Measurements from ENCODE around the gene APCDD1.

Gene APCDD1

DNA sequence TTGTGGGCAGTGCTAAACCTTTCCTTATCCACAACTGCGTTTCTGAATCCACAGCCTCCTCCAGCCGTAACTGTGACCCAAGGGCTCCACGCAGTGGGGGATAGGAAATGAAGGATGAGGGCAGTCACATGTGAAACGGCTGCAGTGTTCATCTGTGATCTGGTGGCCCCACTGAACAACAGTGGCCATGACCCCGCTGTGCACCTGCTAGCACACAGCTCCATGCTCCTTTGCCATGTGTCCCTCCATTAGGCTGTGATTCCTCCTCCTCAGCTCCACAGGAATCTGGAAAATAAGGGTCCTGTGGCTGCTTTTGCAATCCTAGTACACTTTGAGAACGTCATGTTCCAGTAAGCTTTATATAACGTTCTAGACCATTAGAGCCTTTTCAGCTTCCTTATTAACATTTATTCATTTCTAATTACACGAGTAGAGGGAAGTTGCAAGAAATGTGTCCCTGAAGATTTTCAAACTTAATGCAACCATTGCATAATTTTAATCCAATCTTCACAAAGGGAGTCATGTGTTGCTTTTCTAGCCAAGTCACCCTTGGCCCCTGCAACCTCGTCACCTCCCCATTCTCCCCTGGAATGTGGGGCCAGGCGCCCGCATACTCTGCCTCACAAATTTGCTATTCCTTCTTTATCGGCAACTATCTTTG lies 64.3 kb downstream of the APCDD1 start:
- DNase-seq (no peak), ATAC-seq (no peak)
- H3K4me1 Mint-ChIP-seq = peaks cover 4% of the 10 kb centered on the region
- H3K4me3 Mint-ChIP-seq = no peak overlapping the region
- no peak overlapping the region for H3K27ac Mint-ChIP-seq
- H3K9me3 Mint-ChIP-seq = peaks cover 0 to 7% of the 10 kb centered on the region in 2 donors
- peaks cover 39% of the 10 kb centered on the region for H3K27me3 Mint-ChIP-seq

DNA sequence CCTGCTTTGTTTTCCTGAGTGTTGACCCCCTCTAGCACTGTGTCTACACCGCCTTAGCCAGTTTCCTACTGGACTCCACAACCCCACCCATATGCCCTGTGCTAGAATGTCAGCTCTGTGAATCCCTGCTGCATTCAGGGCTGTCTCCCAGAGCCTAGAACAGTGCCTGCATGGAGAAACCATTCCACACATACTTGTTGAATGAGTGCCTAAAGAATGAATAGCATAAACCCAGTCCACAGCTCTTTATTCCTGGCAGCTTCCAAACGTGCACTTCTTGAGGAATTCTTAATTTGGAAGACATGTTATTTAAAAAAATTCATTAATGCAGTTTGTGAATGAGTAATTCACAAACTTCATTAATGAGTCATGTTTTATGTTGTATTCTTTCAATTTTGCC lies 64.9 kb downstream of the APCDD1 start:
- Mint-ChIP-seq H3K27me3 (peaks cover 33% of the 10 kb centered on the region), H3K4me3 (no peak overlapping the region), H3K4me1 (peaks cover 9% of the 10 kb centered on the region), H3K9me3 (peaks cover 0 to 7% of the 10 kb centered on the region in 2 donors), H3K27ac (no peak overlapping the region)
- DNase-seq (no peak), ATAC-seq (no peak)

DNA sequence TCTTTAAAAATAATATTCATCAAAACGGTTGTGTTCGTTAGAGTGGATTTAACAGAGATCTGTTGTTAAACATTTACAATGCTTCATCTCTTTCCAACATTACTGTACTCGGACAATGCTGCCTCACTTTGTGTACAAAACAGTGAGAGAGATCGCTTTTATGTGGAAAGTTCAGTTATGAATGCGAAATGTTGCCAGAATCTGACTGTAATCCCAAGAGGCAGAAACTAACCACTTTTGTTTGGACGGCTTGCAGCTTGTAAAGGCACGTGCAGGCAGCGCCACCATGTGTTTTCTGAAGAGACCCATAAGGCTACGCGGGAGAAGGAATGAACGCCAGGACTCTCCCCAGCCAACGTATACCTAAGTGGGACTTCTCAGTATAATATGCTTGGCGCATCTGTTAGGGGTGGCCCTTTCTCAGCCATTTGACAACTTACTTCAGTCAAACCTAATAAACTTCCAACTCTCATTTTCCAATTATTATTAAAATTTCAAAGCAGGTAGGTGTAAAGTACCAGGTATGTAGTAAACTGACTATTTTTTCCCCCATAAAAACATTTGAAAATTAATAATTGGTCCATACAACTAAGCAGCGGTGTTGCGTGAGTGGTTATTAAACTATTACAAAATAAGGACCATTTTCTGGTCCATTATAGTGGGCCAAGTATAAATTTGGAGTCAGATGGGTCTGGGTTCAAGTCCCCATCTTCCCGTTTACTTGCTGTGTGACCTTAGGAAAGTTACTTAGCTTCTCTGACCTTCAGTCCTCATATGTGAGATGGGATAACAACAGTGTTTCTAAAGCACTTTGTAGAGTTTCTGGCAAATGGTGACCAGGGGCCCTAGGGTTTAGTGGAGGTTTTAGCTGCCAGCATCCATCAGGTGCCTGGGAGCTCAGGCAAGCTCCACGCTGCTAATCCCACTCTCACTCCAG lies 65.8 kb downstream of the APCDD1 start:
- H3K9me3 Mint-ChIP-seq = peaks cover 0 to 7% of the 10 kb centered on the region in 2 donors
- no peak overlapping the region for H3K4me3 Mint-ChIP-seq
- peak; percentile 88 for ATAC-seq
- H3K27ac Mint-ChIP-seq = no peak overlapping the region
- DNase-seq = peak; percentile 34 to 62
- H3K27me3 Mint-ChIP-seq = peaks cover 31% of the 10 kb centered on the region
- H3K4me1 Mint-ChIP-seq = peaks cover 17% of the 10 kb centered on the region

DNA sequence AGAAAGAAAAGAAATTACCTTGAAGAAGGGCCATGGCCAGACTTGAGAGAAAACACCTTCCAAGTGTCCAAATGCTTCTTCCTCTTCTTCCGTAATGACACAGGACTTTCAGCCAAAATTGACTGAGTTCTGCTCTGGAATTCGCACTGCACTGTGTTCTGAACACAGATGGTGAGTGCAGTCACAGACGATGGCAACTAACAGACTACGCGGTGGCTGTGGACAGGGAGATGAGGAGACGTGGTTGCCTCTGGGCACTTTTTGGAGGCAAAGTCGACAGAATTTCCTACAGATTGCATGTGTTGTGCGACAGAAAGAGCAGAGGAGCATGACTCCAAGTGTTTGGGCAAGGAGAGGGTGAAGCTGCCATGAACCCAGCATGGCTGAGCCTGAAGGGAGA lies 67.1 kb downstream of the APCDD1 start:
- Mint-ChIP-seq H3K4me3 (no peak overlapping the region), H3K9me3 (peaks cover 0 to 7% of the 10 kb centered on the region in 2 donors), H3K27me3 (peaks cover 31% of the 10 kb centered on the region), H3K4me1 (peaks cover 15% of the 10 kb centered on the region), H3K27ac (no peak overlapping the region)
- ATAC-seq = no peak
- no peak for DNase-seq

DNA sequence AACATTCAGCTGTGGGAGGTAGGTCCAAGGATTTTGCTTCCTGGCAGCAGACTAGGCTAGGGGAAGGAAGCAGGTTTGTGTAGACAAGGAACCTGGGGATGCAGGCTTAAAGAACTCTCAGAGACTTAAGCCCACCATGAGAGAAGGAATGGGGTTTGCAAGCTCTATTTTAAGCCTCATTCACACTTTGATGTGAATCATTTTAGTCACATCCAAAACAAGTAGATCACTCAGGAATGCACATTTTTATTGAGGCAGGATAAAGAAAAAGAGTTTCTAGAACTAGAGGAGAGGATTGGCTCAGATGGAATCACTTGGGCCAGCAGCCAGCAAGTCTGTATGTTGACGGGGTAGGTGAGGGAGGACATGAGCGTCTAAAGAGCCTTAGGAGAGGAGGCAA lies 68.1 kb downstream of the APCDD1 start:
- peaks cover 21% of the 10 kb centered on the region for H3K4me1 Mint-ChIP-seq
- ATAC-seq (no peak), DNase-seq (no peak)
- H3K27ac Mint-ChIP-seq = no peak overlapping the region
- H3K9me3 Mint-ChIP-seq = peaks cover 0 to 2% of the 10 kb centered on the region in 2 donors
- peaks cover 26% of the 10 kb centered on the region for H3K27me3 Mint-ChIP-seq
- no peak overlapping the region for H3K4me3 Mint-ChIP-seq

DNA sequence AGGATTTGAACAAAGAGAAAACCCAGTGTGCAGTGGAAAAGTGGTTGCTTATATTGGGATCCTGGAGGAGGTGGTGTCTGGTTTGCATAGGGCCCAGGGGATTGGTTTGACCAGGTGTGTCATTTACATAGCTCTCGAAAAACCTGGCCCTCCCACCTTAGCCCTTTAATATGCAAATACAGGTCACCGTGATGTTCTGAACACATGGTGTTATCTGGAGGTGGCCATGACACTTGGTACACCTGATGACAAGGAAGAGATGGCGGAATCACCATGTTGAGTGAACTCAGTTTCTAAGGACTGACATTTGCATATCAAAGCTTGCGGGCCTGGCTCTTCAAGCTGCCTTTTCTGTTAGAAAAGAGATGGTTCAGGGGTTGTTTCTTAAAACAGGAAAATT lies 69.1 kb downstream of the APCDD1 start:
- no peaks in the 10 kb centered on the region for H3K9me3 Mint-ChIP-seq
- H3K4me1 Mint-ChIP-seq = peaks cover 29% of the 10 kb centered on the region
- DNase-seq = no peak
- peaks cover 18% of the 10 kb centered on the region for H3K27me3 Mint-ChIP-seq
- no peak overlapping the region for H3K27ac Mint-ChIP-seq
- ATAC-seq = no peak
- H3K4me3 Mint-ChIP-seq = no peak overlapping the region

DNA sequence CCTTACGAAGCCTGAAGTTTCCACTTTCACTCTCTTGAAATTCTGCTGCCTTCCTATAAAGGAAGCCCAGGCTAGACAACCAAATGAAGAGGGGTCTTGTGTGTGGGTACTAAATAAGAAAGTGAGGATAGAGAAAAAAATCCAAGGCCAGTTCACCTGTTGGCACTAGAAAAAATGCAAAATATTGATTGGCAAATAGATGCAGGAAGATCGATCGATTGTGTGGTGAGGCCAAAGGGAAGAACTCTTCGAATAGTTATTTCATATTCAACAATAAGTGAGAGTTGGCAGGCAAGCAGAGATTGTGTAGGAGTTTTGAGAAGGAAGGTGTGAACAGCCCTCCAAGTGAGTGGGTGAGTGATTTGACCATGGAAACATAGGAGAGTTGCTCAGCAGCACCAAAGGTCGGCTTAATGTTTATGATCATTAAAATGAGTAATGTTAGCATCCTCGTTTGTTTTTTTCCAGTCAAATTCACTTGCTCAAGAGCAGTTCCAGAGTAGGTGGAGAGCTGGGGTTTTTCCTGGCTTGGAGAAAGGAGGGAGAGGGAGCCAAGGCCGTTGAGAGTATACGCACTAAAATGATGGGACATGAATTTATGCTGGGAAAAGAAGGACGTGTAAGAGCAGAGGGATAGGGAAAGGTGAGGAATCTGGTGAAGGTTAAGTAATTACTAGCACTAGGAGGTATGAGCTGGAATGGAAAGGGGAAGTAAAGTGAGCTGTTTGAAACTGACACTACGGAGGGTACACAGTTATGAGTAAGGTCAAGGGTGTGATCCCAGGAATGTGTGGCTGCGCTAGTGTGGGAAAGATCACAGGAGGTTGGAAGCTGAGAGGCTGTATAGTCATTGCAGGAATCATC lies 70.3 kb downstream of the APCDD1 start:
- Mint-ChIP-seq H3K9me3 (no peaks in the 10 kb centered on the region), H3K4me3 (peak overlapping the region; percentile 85 to 97), H3K27ac (peak overlapping the region; percentile 67 to 71), H3K4me1 (peaks cover 38% of the 10 kb centered on the region), H3K27me3 (peaks cover 7% of the 10 kb centered on the region)
- peak in 1 of 2 donors; percentile 2 for DNase-seq
- no peak for ATAC-seq

DNA sequence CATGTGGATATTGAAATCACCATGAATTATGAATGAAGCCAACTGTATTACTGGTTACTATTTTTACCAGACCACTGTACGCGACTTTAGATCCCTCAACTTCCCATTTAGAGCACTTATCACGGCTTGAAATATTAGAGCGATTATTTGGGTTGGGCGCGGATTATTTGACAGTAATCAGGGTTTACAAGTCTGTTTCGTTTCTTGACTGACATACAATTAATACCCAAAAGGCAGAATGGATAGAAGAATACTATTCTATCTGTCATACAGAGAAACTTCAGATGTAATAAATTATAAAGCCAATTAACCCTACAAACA lies 70.9 kb downstream of the APCDD1 start:
- ATAC-seq = no peak
- H3K9me3 Mint-ChIP-seq = no peaks in the 10 kb centered on the region
- peaks cover 44% of the 10 kb centered on the region for H3K4me1 Mint-ChIP-seq
- peaks cover 7% of the 10 kb centered on the region for H3K27me3 Mint-ChIP-seq
- peak overlapping the region in 1 of 2 donors; percentile 23 for H3K27ac Mint-ChIP-seq
- no peak for DNase-seq
- H3K4me3 Mint-ChIP-seq = peak overlapping the region; percentile 85 to 97

DNA sequence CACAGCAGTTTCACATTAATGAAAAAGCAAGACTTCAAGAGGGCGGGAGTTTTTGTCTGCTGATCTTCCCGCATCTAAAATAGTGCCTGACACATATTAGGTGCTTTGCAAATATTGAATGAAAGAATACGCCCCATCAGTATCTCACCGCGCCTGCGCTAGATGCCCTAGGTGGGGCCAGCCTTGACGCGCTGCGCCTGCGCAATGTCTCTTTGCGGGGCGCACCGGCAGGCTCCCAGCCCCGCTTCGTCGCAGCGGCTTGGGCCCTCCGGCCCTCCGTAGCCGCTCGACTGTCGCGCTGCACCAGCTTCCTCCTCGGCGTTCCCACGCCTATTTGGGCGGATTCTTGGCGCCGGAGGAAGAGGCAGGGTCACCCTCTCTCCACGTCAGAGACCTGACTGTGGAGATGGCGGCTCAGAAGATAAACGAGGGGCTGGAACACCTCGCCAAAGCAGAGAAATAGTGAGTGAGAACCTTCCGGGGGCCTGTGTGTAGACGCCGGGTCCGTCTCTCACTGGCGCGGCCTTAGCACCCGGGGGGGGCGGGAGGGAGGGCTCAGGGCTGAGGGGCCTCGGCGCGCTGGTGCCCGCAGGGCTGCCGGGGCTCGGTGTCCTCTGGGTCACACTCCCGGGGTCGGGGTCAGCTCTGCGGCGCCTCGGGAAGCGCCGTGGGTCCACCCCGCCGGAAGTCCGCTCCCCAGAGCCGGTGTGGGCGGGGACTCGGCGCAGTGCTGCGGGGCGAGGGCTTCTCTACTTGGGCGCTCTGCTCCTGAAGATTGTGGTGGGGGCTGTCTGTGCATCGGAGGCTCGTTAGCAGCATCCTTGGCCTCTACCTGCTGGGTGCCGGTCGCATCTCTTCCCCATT lies 71.5 kb downstream of the APCDD1 start, which contains the start of gene NAPG:
Gene NAPG (plus strand): TSS at position 331 of the 864 bp plus-strand sequence. CDS start 76 bp downstream, at position 407.
- peak within 1 kb of the TSS; percentile 87 to 97 for H3K4me3 Mint-ChIP-seq
- H3K9me3 Mint-ChIP-seq = no peaks in the 10 kb centered on the region
- H3K27me3 Mint-ChIP-seq = peaks cover 7% of the 10 kb centered on the region
- peak within 1 kb of the TSS; percentile 92 to 96 for H3K27ac Mint-ChIP-seq
- DNase-seq = peak; percentile 89 to 92
- H3K4me1 Mint-ChIP-seq = peaks cover 50% of the 10 kb centered on the region
- ATAC-seq = peak; percentile 95

DNA sequence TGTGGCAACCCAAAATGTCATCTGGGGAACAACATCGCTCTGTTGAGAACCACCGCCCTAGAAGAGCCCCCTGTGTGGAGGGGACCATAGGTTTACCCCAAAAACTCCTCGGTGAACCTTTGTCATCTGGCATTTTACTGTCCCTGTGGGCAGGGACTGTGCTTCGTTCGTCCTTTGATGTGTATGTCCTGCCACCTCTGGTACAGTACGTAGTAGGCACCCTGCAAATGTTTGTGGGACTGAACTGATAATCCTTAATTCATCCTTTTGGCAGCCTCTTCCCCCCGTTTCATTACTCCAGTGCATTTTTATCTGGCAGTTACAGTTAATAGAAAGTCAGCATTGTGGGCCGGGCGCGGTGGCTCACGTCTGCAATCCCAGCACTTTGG lies 72.1 kb downstream of the APCDD1 start:
- no peaks in the 10 kb centered on the region for H3K9me3 Mint-ChIP-seq
- DNase-seq = no peak
- H3K27ac Mint-ChIP-seq = peak overlapping the region; percentile 87 to 90
- peak overlapping the region; percentile 87 for H3K4me3 Mint-ChIP-seq
- H3K27me3 Mint-ChIP-seq = peaks cover 4% of the 10 kb centered on the region
- H3K4me1 Mint-ChIP-seq = peaks cover 50% of the 10 kb centered on the region
- ATAC-seq = no peak

DNA sequence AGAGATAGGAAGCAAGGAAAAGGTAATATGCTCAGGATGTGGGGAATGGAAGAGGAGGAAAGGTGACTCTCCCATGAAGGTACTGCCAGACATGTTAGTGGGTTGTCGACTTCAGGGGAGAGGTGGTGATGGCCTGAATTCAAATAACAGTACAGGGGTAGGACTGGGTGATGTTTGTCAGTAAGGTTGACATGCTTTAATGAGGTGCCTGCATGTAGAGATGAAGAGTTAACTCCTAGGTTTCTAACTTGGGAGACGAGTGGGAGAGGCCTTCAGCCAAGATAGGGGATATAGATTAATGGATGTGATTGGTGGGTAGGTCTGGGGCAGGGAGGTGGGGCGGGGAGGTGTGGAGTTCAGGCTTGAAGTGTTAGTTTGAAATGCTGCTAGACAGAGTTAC lies 74.0 kb downstream of the APCDD1 start:
- Mint-ChIP-seq H3K27ac (no peak overlapping the region), H3K9me3 (no peaks in the 10 kb centered on the region), H3K27me3 (no peaks in the 10 kb centered on the region), H3K4me3 (no peak overlapping the region), H3K4me1 (peaks cover 50% of the 10 kb centered on the region)
- ATAC-seq (no peak), DNase-seq (no peak)

DNA sequence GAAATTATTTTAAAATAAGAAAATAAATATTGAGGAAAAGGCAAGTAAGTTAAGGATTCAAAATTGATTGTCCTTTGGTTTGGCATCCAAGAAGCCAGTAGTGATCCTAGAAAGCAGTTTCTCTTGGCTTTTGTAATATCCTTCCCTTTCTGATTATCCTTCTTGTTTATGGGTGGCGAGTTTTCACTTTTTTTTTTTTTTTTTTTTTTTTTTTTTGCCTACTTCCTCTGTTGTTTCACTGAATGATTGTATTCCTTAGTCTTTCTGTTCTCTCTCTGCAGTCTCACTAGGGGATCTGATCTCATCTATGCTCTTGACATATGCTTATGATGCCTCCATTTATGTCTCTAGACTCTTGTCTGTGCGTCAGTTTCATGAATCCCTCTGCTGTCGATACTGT lies 75.6 kb downstream of the APCDD1 start:
- H3K4me3 Mint-ChIP-seq = peak overlapping the region; percentile 50 to 63

DNA sequence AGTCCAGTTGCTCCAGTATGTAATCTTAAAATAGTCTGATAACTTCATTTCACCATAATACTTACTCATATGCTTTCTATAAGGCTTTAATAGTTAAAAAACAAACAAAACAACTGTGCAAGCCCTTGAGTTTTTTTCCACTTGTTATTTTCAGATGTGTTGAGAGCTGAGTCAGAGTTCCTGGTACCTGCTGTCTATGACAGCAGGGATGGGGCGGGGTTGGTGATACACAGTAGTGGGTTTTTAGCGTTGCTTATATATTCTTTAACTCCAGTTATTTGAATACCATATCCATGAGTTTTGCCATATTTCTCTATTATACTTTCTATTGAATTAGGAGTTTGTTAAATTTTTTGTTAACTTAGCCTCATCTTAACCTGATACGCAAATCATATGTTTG lies 76.4 kb downstream of the APCDD1 start:
- DNase-seq (no peak), ATAC-seq (no peak)
- H3K27me3 Mint-ChIP-seq = no peaks in the 10 kb centered on the region
- peaks cover 35% of the 10 kb centered on the region for H3K4me1 Mint-ChIP-seq
- peak overlapping the region; percentile 50 to 63 for H3K4me3 Mint-ChIP-seq
- H3K27ac Mint-ChIP-seq = peak overlapping the region; percentile 90 to 96
- no peaks in the 10 kb centered on the region for H3K9me3 Mint-ChIP-seq

More for the DNA sequence above, 75.6 kb downstream of the APCDD1 start:
- no peaks in the 10 kb centered on the region for H3K9me3 Mint-ChIP-seq
- H3K27me3 Mint-ChIP-seq = no peaks in the 10 kb centered on the region
- H3K27ac Mint-ChIP-seq = peak overlapping the region; percentile 90 to 96
- ATAC-seq (no peak), DNase-seq (no peak)
- H3K4me1 Mint-ChIP-seq = peaks cover 39% of the 10 kb centered on the region

DNA sequence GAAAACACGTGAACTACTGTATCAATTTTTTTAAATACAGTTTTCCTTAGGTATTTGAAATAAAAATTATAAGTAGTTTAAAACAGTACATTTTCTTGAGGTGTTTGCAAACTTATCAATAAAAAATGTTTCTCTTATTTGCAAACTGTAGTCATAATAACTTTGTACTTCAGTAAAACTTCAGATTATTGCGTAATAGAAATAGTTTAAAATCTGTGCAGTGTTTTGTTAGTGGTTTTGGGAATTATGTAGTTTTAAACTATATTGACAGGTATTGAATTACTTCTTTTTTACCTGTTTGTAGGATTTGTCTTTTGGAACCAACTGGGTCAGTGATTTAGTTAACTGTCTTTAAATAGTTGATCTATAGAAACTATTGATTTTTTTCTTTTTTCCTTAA lies 78.7 kb downstream of the APCDD1 start:
- DNase-seq (no peak), ATAC-seq (no peak)
- no peaks in the 10 kb centered on the region for H3K27me3 Mint-ChIP-seq
- peaks cover 38% of the 10 kb centered on the region for H3K4me1 Mint-ChIP-seq
- no peak overlapping the region for H3K4me3 Mint-ChIP-seq
- no peaks in the 10 kb centered on the region for H3K9me3 Mint-ChIP-seq
- H3K27ac Mint-ChIP-seq = no peak overlapping the region

DNA sequence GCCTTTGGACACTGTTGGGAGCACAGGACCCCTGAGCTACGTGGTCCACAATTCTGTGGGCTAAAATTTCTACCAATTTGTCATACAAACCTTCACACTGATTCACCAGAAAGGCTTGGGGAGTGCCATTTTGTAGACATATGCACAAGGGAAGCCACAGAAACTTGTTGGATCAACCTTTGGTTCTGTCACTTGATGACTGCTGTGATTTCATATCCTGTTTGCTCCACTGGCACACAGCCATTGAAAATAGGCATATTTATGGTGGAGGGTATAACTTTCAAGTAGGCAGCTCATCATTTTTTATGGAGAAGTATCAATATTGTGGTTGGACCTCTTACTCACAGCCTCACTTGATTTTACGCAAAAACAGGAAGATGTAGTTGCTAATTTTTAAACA lies 81.8 kb downstream of the APCDD1 start:
- H3K9me3 Mint-ChIP-seq = no peaks in the 10 kb centered on the region
- H3K4me3 Mint-ChIP-seq = no peak overlapping the region
- no peaks in the 10 kb centered on the region for H3K27me3 Mint-ChIP-seq
- DNase-seq (no peak), ATAC-seq (no peak)
- peaks cover 23% of the 10 kb centered on the region for H3K4me1 Mint-ChIP-seq
- H3K27ac Mint-ChIP-seq = no peak overlapping the region
